Right ventricle myocardium superior (tissue), 1 donor: Measurements from ENCODE around the gene TMEM132D. TPM values are rescaled to one million over a fixed set of nuclear protein-coding genes. Genes with fewer than 3 reads are reported as not detected.

Experiments
- ATAC-seq: fragments of 200-7000 bp; cut with Tn5 transposase; one replicate; pipeline ENCODE4 v1.9.1; 2020; ENCODE audit warnings: mild to moderate bottlenecking; ENCODE audit not compliant: poor library complexity
- DNase-seq: peaks from one replicate; pipeline ENCODE4 v3.0.0-alpha.2; 2020
- intact Hi-C: fragments of 100-400 bp; cut with DNase I; formaldehyde crosslinking; loops from one replicate; pipeline ENCODE4 v1.11.2; 2022
- total RNA-seq: library from RNA; stranded (reverse); fragmentation: NEBNext Ultra II Directional; extraction: Animal tissue kit (Norgen Biotek cat#: 25700); gene quantifications from one replicate; pipeline ENCODE4 v1.2.1, GENCODE V29; 2021
- donor health status: DM: no; HTN: yes; CAD: no; lungs with severe emphysema.

The TMEM132D gene
- total RNA-seq, 1 donor from 2014 or later = not detected

- DNase-seq = no peak
- intact Hi-C loops = no loop called here
- ATAC-seq = no peak
Measured at GRCh38 chr12:129152351-129153104, 751.3 kb downstream of the TMEM132D start.

- DNase-seq (no peak), ATAC-seq (no peak)
- intact Hi-C loops = no loop called here
Measured at GRCh38 chr12:129150721-129151120, 753.1 kb downstream of the TMEM132D start.

- intact Hi-C loops = no loop called here
- ATAC-seq = no peak
- no peak for DNase-seq
Measured at GRCh38 chr12:129145381-129145780, 758.4 kb downstream of the TMEM132D start.

GRCh38 chr12:129138776-129139175, 765.0 kb downstream of the TMEM132D start:
- ATAC-seq (no peak), DNase-seq (no peak)
- intact Hi-C loops = no loop called here

- intact Hi-C loops = no loop called here
- ATAC-seq (no peak), DNase-seq (no peak)
Measured at GRCh38 chr12:129136694-129137325, 767.0 kb downstream of the TMEM132D start.

GRCh38 chr12:129127771-129128170, 776.1 kb downstream of the TMEM132D start:
- no peak for DNase-seq
- no peak for ATAC-seq
- intact Hi-C loops = no loop called here

GRCh38 chr12:129127211-129127610, 776.6 kb downstream of the TMEM132D start:
- intact Hi-C loops = no loop called here
- no peak for ATAC-seq
- no peak for DNase-seq

- intact Hi-C loops = no loop called here
- ATAC-seq (no peak), DNase-seq (no peak)
Measured at GRCh38 chr12:129119537-129119936, 784.3 kb downstream of the TMEM132D start.

- ATAC-seq = no peak
- intact Hi-C loops = no loop called here
- DNase-seq = no peak
Measured at GRCh38 chr12:129115558-129115957, 788.3 kb downstream of the TMEM132D start.

- intact Hi-C loops = no loop called here
- no peak for ATAC-seq
- no peak for DNase-seq
Measured at GRCh38 chr12:129110575-129110974, 793.2 kb downstream of the TMEM132D start.

GRCh38 chr12:129109174-129110001, 794.4 kb downstream of the TMEM132D start:
- intact Hi-C loops = no loop called here
- DNase-seq = no peak
- no peak for ATAC-seq

- ATAC-seq = no peak
- DNase-seq = no peak
- intact Hi-C loops = no loop called here
Measured at GRCh38 chr12:129106772-129107171, 797.1 kb downstream of the TMEM132D start.

GRCh38 chr12:129103231-129103630, 800.6 kb downstream of the TMEM132D start:
- intact Hi-C loops = no loop called here
- DNase-seq = no peak
- ATAC-seq = no peak

- intact Hi-C loops = no loop called here
- DNase-seq (no peak), ATAC-seq (no peak)
Measured at GRCh38 chr12:129102233-129102632, 801.6 kb downstream of the TMEM132D start.

- ATAC-seq (no peak), DNase-seq (no peak)
- intact Hi-C loops = no loop called here
Measured at GRCh38 chr12:129101816-129102215, 802.0 kb downstream of the TMEM132D start.

GRCh38 chr12:129101404-129101803, 802.4 kb downstream of the TMEM132D start:
- intact Hi-C loops = no loop called here
- no peak for DNase-seq
- ATAC-seq = no peak

- intact Hi-C loops = no loop called here
- ATAC-seq = no peak
Measured at GRCh38 chr12:129097451-129097850, 806.4 kb downstream of the TMEM132D start.

GRCh38 chr12:129096968-129097367, 806.9 kb downstream of the TMEM132D start:
- no peak for DNase-seq
- intact Hi-C loops = no loop called here
- no peak for ATAC-seq

More at GRCh38 chr12:129097451-129097850, 806.4 kb downstream of the TMEM132D start:
- DNase-seq = no peak

- intact Hi-C loops = no loop called here
- no peak for ATAC-seq
- DNase-seq = no peak
Measured at GRCh38 chr12:129096184-129096583, 807.6 kb downstream of the TMEM132D start.

GRCh38 chr12:129089576-129089975, 814.2 kb downstream of the TMEM132D start:
- intact Hi-C loops = no loop called here
- no peak for ATAC-seq

More at GRCh38 chr12:129089576-129089975, 814.2 kb downstream of the TMEM132D start:
- no peak for DNase-seq
